K562 (cell line): ENCODE results near the gene IGSF8.

ENCODE experiments used
- KLF1 ChIP-seq: fragments of 450-650 bp; IDR thresholded peaks from 2 replicates; pipeline ENCODE4 v1.6.1; 2016; ENCODE audit warnings: missing genetic modification characterization, missing compliant biosample characterization
- RERE ChIP-seq: sonication (generic); formaldehyde crosslinking; IDR thresholded peaks from 2 replicates; pipeline ENCODE4 v1.8.0; 2023; ENCODE audit warnings: missing genetic modification reagents, mild to moderate bottlenecking, borderline replicate concordance
- TF ChIP-seq, protein P1 (sequence below), 3 experiments: IDR thresholded peaks in 2 of 3; conservative IDR thresholded peaks in 1 of 3; 2 replicates each; pipeline ENCODE4 v1.5.1; 2011 to 2012; ENCODE audit warnings: low read length in 3 of 3, mild to moderate bottlenecking in 3 of 3, control low read depth in 2 of 3, improper control_type of control experiment in 1 of 3, inconsistent platforms in 1 of 3, low read depth in 1 of 3, mixed read lengths in 1 of 3, moderate library complexity in 1 of 3; ENCODE audit not compliant: insufficient read depth in 2 of 3

- TF ChIP-seq KLF1 (tag), result no peak
- no peak for TF ChIP-seq RERE
- TF ChIP-seq, protein P1, sequence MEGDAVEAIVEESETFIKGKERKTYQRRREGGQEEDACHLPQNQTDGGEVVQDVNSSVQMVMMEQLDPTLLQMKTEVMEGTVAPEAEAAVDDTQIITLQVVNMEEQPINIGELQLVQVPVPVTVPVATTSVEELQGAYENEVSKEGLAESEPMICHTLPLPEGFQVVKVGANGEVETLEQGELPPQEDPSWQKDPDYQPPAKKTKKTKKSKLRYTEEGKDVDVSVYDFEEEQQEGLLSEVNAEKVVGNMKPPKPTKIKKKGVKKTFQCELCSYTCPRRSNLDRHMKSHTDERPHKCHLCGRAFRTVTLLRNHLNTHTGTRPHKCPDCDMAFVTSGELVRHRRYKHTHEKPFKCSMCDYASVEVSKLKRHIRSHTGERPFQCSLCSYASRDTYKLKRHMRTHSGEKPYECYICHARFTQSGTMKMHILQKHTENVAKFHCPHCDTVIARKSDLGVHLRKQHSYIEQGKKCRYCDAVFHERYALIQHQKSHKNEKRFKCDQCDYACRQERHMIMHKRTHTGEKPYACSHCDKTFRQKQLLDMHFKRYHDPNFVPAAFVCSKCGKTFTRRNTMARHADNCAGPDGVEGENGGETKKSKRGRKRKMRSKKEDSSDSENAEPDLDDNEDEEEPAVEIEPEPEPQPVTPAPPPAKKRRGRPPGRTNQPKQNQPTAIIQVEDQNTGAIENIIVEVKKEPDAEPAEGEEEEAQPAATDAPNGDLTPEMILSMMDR (IDR thresholded peaks at IDR 0.05 in 2 of 3, conservative IDR thresholded peaks at IDR 0.05 in 1 of 3; ENCODE audit: insufficient read depth in 2 of 3, low read depth in 1 of 3, low read length in 3 of 3), result no peak
Measured at GRCh38 chr1:160104486-160104885, 6.1 kb upstream of the IGSF8 start.
